ENCODE results near the gene COL4A1.
A peak's percentile ranks its signal among the peaks of the same experiment; 100 is the strongest.

COL4A1 gene

GRCh38 chr13:110306960-110307766, at the start of gene COL4A1, which contains the start of gene COL4A2:
COL4A1 (minus strand) TSS chr13:110307157; CDS start chr13:110307027, 130 bp downstream.
COL4A2 (plus strand) TSS chr13:110307284; CDS start chr13:110307904, 620 bp downstream.
- DNase-seq = peak; percentile 57

- DNase-seq = no peak
These were observed 49.4 kb upstream of the COL4A1 start for GRCh38 chr13:110356362-110356761.

- no peak for DNase-seq
These were observed 47.9 kb upstream of the COL4A1 start for GRCh38 chr13:110354715-110355473.

- no peak for DNase-seq
These were observed 47.2 kb upstream of the COL4A1 start for GRCh38 chr13:110354123-110354627.

- no peak for DNase-seq
These were observed 46.5 kb upstream of the COL4A1 start for GRCh38 chr13:110353339-110353977.

GRCh38 chr13:110352735-110353134, 45.8 kb upstream of the COL4A1 start:
- DNase-seq = no peak

- no peak for DNase-seq
These were observed 44.9 kb upstream of the COL4A1 start for GRCh38 chr13:110351636-110352420.

- DNase-seq = peak; percentile 31
These were observed 43.6 kb upstream of the COL4A1 start for GRCh38 chr13:110350509-110350908.

GRCh38 chr13:110350049-110350448, 43.1 kb upstream of the COL4A1 start:
- no peak for DNase-seq

GRCh38 chr13:110349239-110349638, 42.3 kb upstream of the COL4A1 start:
- no peak for DNase-seq

GRCh38 chr13:110348309-110349105, 41.5 kb upstream of the COL4A1 start:
- no peak for DNase-seq

- DNase-seq = peak; percentile 95
These were observed 40.8 kb upstream of the COL4A1 start for GRCh38 chr13:110347535-110348308.

- DNase-seq = no peak
These were observed 40.1 kb upstream of the COL4A1 start for GRCh38 chr13:110347088-110347487.

- DNase-seq = no peak
These were observed 39.7 kb upstream of the COL4A1 start for GRCh38 chr13:110346661-110347067.

GRCh38 chr13:110345701-110346100, 38.7 kb upstream of the COL4A1 start:
- no peak for DNase-seq

- no peak for DNase-seq
These were observed 38.3 kb upstream of the COL4A1 start for GRCh38 chr13:110345266-110345665.

GRCh38 chr13:110344320-110344719, 37.4 kb upstream of the COL4A1 start:
- no peak for DNase-seq

GRCh38 chr13:110343241-110343865, 36.4 kb upstream of the COL4A1 start:
- no peak for DNase-seq

- no peak for DNase-seq
These were observed 35.5 kb upstream of the COL4A1 start for GRCh38 chr13:110342474-110342873.

All from kidney glomerular epithelial cell (primary cell).